Mucosa of descending colon (tissue), 3 donors: ENCODE data around the gene ERGIC1. TPM values are rescaled to one million over a fixed set of nuclear protein-coding genes. Genes with fewer than 3 reads are reported as not detected.

ENCODE experiments used
- ATAC-seq: fragments of 200-7000 bp; cut with Tn5 transposase; one replicate; pipeline ENCODE4 v1.9.1; 2020; ENCODE audit warnings: mild to moderate bottlenecking, moderate library complexity
- DNase-seq, 3 donors: peaks; one replicate each; pipeline ENCODE4 v3.0.0-alpha.2; 2020
- H3K36me3 ChIP-seq: fragments of 200-600 bp; one replicate; pipeline ENCODE4 v1.8.0; 2021; ENCODE audit warnings: low read depth, mild to moderate bottlenecking
- H3K4me1 ChIP-seq: fragments of 200-600 bp; one replicate; pipeline ENCODE4 v1.8.0; 2021; ENCODE audit warnings: low read depth, mild to moderate bottlenecking
- H3K4me3 ChIP-seq: fragments of 200-600 bp; one replicate; pipeline ENCODE4 v1.8.0; 2021; ENCODE audit warnings: mild to moderate bottlenecking
- H3K9me3 ChIP-seq: fragments of 200-600 bp; one replicate; pipeline ENCODE4 v1.8.0; 2021; ENCODE audit warnings: mild to moderate bottlenecking
- CTCF ChIP-seq: fragments of 200-600 bp; IDR thresholded peaks from one replicate; pipeline ENCODE4 v1.8.0; 2022; ENCODE audit warnings: antibody characterized with exemption, mild to moderate bottlenecking
- intact Hi-C, 2 donors: fragments of 100-400 bp; cut with DNase I in 1 of 2; cut with micrococcal nuclease in 1 of 2; formaldehyde crosslinking; loops; one replicate each; pipeline versions ENCODE4 v1.11.0 to v1.11.1; 2022; cut with DNase I, micrococcal nuclease
- total RNA-seq, 3 donors: library from RNA; stranded (reverse); fragmentation: NEBNext Ultra II Directional in 2 of 3; extraction: Animal tissue kit (Norgen Biotek cat#: 25700) in 2 of 3; gene quantifications; one replicate each; pipeline versions ENCODE4 v1.2.1 to v1.2.4, GENCODE V29; 2021 to 2023
- donor health status: DM: no; HTN: no; CAD: no; lungs with moderate emphysema.
- donor health status: DM: no; HTN: no; CAD: no.
- donor health status: DM: no; HTN: yes; CAD: no.

ERGIC1 gene
- total RNA-seq, 3 donors from 2014 or later: 153 to 222 (median 199) TPM

- intact Hi-C loops: loop anchor here in 1 of 2 donors (10.0 kb wide), 1 partner anchor 465 kb away; no protein-coding TSS in a partner anchor
- ATAC-seq (peak; percentile 6), DNase-seq (peak in 1 of 3 donors; percentile 19)
- H3K4me1 ChIP-seq: no peaks in the 10 kb centered on the region
- no peak for TF ChIP-seq CTCF
- H3K4me3 ChIP-seq: no peak overlapping the region
- H3K36me3 ChIP-seq: no peaks in the 10 kb centered on the region
- no peaks in the 10 kb centered on the region for H3K9me3 ChIP-seq
Observed at GRCh38 chr5:172939611-172940267, 105.7 kb downstream of the ERGIC1 start.

GRCh38 chr5:172940268-172941066, 106.4 kb downstream of the ERGIC1 start:
- TF ChIP-seq CTCF: no peak
- intact Hi-C loops: loop anchor here in 1 of 2 donors (10.0 kb wide), 1 partner anchor 466 kb away; no protein-coding TSS in a partner anchor
- DNase-seq: peak in 1 of 3 donors; percentile 8
- no peaks in the 10 kb centered on the region for H3K4me1 ChIP-seq
- H3K4me3 ChIP-seq: no peak overlapping the region
- no peak for ATAC-seq
- no peaks in the 10 kb centered on the region for H3K36me3 ChIP-seq
- H3K9me3 ChIP-seq: no peaks in the 10 kb centered on the region

GRCh38 chr5:172941067-172941516, 107.0 kb downstream of the ERGIC1 start:
- ATAC-seq (no peak), DNase-seq (peak in 1 of 3 donors; percentile 12)
- no peak for TF ChIP-seq CTCF
- no peak overlapping the region for H3K4me3 ChIP-seq
- no peaks in the 10 kb centered on the region for H3K9me3 ChIP-seq
- H3K4me1 ChIP-seq: no peaks in the 10 kb centered on the region
- intact Hi-C loops: loop anchor here in 1 of 2 donors (10.0 kb wide), 1 partner anchor 466 kb away; no protein-coding TSS in a partner anchor
- no peaks in the 10 kb centered on the region for H3K36me3 ChIP-seq

- ATAC-seq: no peak
Observed at GRCh38 chr5:172942556-172942955, 108.5 kb downstream of the ERGIC1 start.

More at GRCh38 chr5:172942556-172942955, 108.5 kb downstream of the ERGIC1 start:
- no peak overlapping the region for H3K4me3 ChIP-seq
- H3K36me3 ChIP-seq: no peaks in the 10 kb centered on the region
- peak in 1 of 3 donors; percentile 5 for DNase-seq
- no peak for TF ChIP-seq CTCF
- H3K4me1 ChIP-seq: no peaks in the 10 kb centered on the region
- no peaks in the 10 kb centered on the region for H3K9me3 ChIP-seq
- intact Hi-C loops: loop anchor here in 1 of 2 donors (10.0 kb wide), 1 partner anchor 468 kb away; no protein-coding TSS in a partner anchor
